ENCODE data around the gene FAS.

Gene FAS

GRCh38 chr10:88990384-88991160, at the start of gene FAS:
FAS (plus strand) TSS chr10:88990798; CDS start chr10:88990877, 79 bp downstream.
- peak; percentile 93 for DNase-seq

- DNase-seq: no peak
Observed at GRCh38 chr10:88941026-88941425, 49.6 kb upstream of the FAS start.

GRCh38 chr10:88943778-88944177, 46.8 kb upstream of the FAS start:
- DNase-seq: no peak

GRCh38 chr10:88944813-88945212, 45.8 kb upstream of the FAS start:
- DNase-seq: no peak

GRCh38 chr10:88946200-88946599, 44.4 kb upstream of the FAS start:
- no peak for DNase-seq

- DNase-seq: no peak
Observed at GRCh38 chr10:88946965-88947590, 43.5 kb upstream of the FAS start.

GRCh38 chr10:88949051-88949450, 41.5 kb upstream of the FAS start:
- no peak for DNase-seq

- DNase-seq: no peak
Observed at GRCh38 chr10:88949912-88950837, 40.4 kb upstream of the FAS start.

- no peak for DNase-seq
Observed at GRCh38 chr10:88952647-88953111, 37.9 kb upstream of the FAS start, which contains the start of gene ACTA2. ACTA2 (minus strand) TSS chr10:88952773; CDS start chr10:88948930, 3,843 bp downstream.

- no peak for DNase-seq
Observed at GRCh38 chr10:88953662-88954061, 36.9 kb upstream of the FAS start.

GRCh38 chr10:88954458-88955083, 36.0 kb upstream of the FAS start:
- DNase-seq: no peak

- no peak for DNase-seq
Observed at GRCh38 chr10:88957381-88957780, 33.2 kb upstream of the FAS start.

GRCh38 chr10:88958721-88959120, 31.9 kb upstream of the FAS start:
- no peak for DNase-seq

- DNase-seq: no peak
Observed at GRCh38 chr10:88960802-88961201, 29.8 kb upstream of the FAS start.

GRCh38 chr10:88961266-88961665, 29.3 kb upstream of the FAS start:
- DNase-seq: no peak

GRCh38 chr10:88962336-88962735, 28.3 kb upstream of the FAS start:
- DNase-seq: peak; percentile 43

- DNase-seq: no peak
Observed at GRCh38 chr10:88963318-88963717, 27.3 kb upstream of the FAS start.

GRCh38 chr10:88964360-88964759, 26.2 kb upstream of the FAS start:
- DNase-seq: no peak

- no peak for DNase-seq
Observed at GRCh38 chr10:88964869-88965415, 25.7 kb upstream of the FAS start.

- no peak for DNase-seq
Observed at GRCh38 chr10:88966797-88967196, 23.8 kb upstream of the FAS start.

GRCh38 chr10:88968391-88968790, 22.2 kb upstream of the FAS start:
- no peak for DNase-seq
